Right cardiac atrium (tissue), 5 donors: ENCODE measurements around the gene KCTD17. TPM values are rescaled to one million over a fixed set of nuclear protein-coding genes. Genes with fewer than 3 reads are reported as not detected.

Source experiments
- ATAC-seq, 2 donors: fragments of 200-7000 bp; cut with Tn5 transposase; one replicate each; pipeline versions ENCODE4 v1.8.0 to v1.9.1; 2020; ENCODE audit warnings: moderate library complexity in 2 of 2, mild to moderate bottlenecking in 1 of 2
- DNase-seq, 3 donors: peaks; one replicate each; pipeline ENCODE4 v3.0.0-alpha.2; 2020
- H3K27ac ChIP-seq: one replicate; pipeline ENCODE4 v1.5.1; 2013; ENCODE audit warnings: mild to moderate bottlenecking, low read length, control low read depth, moderate library complexity
- H3K27me3 ChIP-seq: one replicate; pipeline ENCODE4 v1.6.1; 2013; ENCODE audit not compliant: control insufficient read depth, insufficient read depth
- H3K4me1 ChIP-seq: one replicate; pipeline ENCODE4 v1.6.1; 2013; ENCODE audit warnings: low read length; ENCODE audit not compliant: control insufficient read depth, insufficient read depth
- H3K4me3 ChIP-seq: one replicate; pipeline ENCODE4 v1.5.1; 2013; ENCODE audit warnings: low read length, control low read depth
- H3K9me3 ChIP-seq: one replicate; pipeline ENCODE4 v1.6.1; 2013; ENCODE audit warnings: low read length; ENCODE audit not compliant: control insufficient read depth
- WGBS: extraction: QIAGEN DNeasy Blood & Tissue Kit; methylation state at CpG from one replicate; pipeline ENCODE4 v1.1.7; 2013; 5-methylcytosine and 5-hydroxymethylcytosine counted together
- intact Hi-C, 4 donors: fragments of 100-400 bp; cut with DNase I; formaldehyde crosslinking; loops; one replicate each; pipeline versions ENCODE4 v1.11.0 to v1.14.0; 2022 to 2023
- polyA plus RNA-seq: library from polyadenylated mRNA; stranded (reverse); fragments of 200-250 nt; gene quantifications from one replicate; pipeline ENCODE4 v1.2.3, GENCODE V29; 2013
- total RNA-seq, 4 donors: library from RNA; stranded (reverse); fragmentation: NEBNext Ultra II Directional; extraction: Animal tissue kit (Norgen Biotek cat#: 25700); gene quantifications; one replicate each; pipeline ENCODE4 v1.2.1, GENCODE V29; 2021
- donor health status: healthy with polysubstance abuse.
- donor health status: DM: no; HTN: yes; CAD: no.
- donor health status: DM: no; HTN: no; CAD: no.
- donor health status: DM: no; HTN: yes; CAD: no; lungs with severe emphysema.
- donor health status: DM: yes; HTN: yes; CAD: no.

The KCTD17 gene
- total and polyA plus RNA-seq, 5 donors, result 24.8 to 37.8 (median 32.4) TPM

GRCh38 chr22:37094239-37094638 lies 42.7 kb downstream of the KCTD17 start:
- Histone ChIP-seq H3K27me3 (no peaks in the 10 kb centered on the region), H3K27ac (no peak overlapping the region), H3K4me3 (no peak overlapping the region), H3K9me3 (no peaks in the 10 kb centered on the region), H3K4me1 (no peaks in the 10 kb centered on the region)
- ATAC-seq (no peak), DNase-seq (no peak)
- intact Hi-C loops, result no loop called here
- WGBS, result 62% methylated on average over 1 of the region's 1 CpG

- intact Hi-C loops, result no loop called here
- no peak overlapping the region for H3K27ac ChIP-seq
- 80% methylated on average over 11 of the region's 11 CpGs for WGBS
- H3K9me3 ChIP-seq, result no peaks in the 10 kb centered on the region
- no peaks in the 10 kb centered on the region for H3K4me1 ChIP-seq
- DNase-seq (no peak), ATAC-seq (no peak)
- no peak overlapping the region for H3K4me3 ChIP-seq
- no peaks in the 10 kb centered on the region for H3K27me3 ChIP-seq
These were observed 43.6 kb downstream of the KCTD17 start for GRCh38 chr22:37095113-37095512.

GRCh38 chr22:37097346-37097745 lies 45.8 kb downstream of the KCTD17 start:
- Histone ChIP-seq H3K27ac (no peak overlapping the region), H3K4me1 (no peaks in the 10 kb centered on the region), H3K9me3 (no peaks in the 10 kb centered on the region), H3K27me3 (no peaks in the 10 kb centered on the region), H3K4me3 (no peak overlapping the region)
- DNase-seq (no peak), ATAC-seq (no peak)
- 70% methylated on average over 13 of the region's 13 CpGs for WGBS
- intact Hi-C loops, result no loop called here

- WGBS, result 50% methylated on average over 10 of the region's 10 CpGs
- Histone ChIP-seq H3K4me1 (no peaks in the 10 kb centered on the region), H3K9me3 (no peaks in the 10 kb centered on the region), H3K27me3 (no peaks in the 10 kb centered on the region), H3K4me3 (no peak overlapping the region), H3K27ac (no peak overlapping the region)
- DNase-seq (no peak), ATAC-seq (no peak)
- intact Hi-C loops, result no loop called here
These were observed 47.5 kb downstream of the KCTD17 start for GRCh38 chr22:37098976-37099591.

GRCh38 chr22:37100589-37101127 lies 49.1 kb downstream of the KCTD17 start:
- 67% methylated on average over 8 of the region's 8 CpGs for WGBS
- H3K27me3 ChIP-seq, result no peaks in the 10 kb centered on the region
- intact Hi-C loops, result no loop called here
- H3K4me1 ChIP-seq, result no peaks in the 10 kb centered on the region
- no peak for ATAC-seq
- no peak overlapping the region for H3K27ac ChIP-seq
- no peaks in the 10 kb centered on the region for H3K9me3 ChIP-seq
- no peak overlapping the region for H3K4me3 ChIP-seq
- no peak for DNase-seq

GRCh38 chr22:37101311-37102066 lies 49.9 kb downstream of the KCTD17 start:
- no peak overlapping the region for H3K27ac ChIP-seq
- ATAC-seq, result no peak
- intact Hi-C loops, result no loop called here
- H3K4me1 ChIP-seq, result no peaks in the 10 kb centered on the region
- no peaks in the 10 kb centered on the region for H3K9me3 ChIP-seq
- 75% methylated on average over 10 of the region's 10 CpGs for WGBS
- H3K27me3 ChIP-seq, result no peaks in the 10 kb centered on the region
- no peak overlapping the region for H3K4me3 ChIP-seq
- no peak for DNase-seq

GRCh38 chr22:37103151-37103550 lies 51.6 kb downstream of the KCTD17 start:
- DNase-seq (no peak), ATAC-seq (no peak)
- intact Hi-C loops, result no loop called here
- Histone ChIP-seq H3K9me3 (no peaks in the 10 kb centered on the region), H3K4me3 (no peak overlapping the region), H3K27ac (no peak overlapping the region), H3K4me1 (no peaks in the 10 kb centered on the region), H3K27me3 (no peaks in the 10 kb centered on the region)
- WGBS, result 45% methylated on average over 18 of the region's 18 CpGs

- Histone ChIP-seq H3K4me3 (no peak overlapping the region), H3K27me3 (no peaks in the 10 kb centered on the region), H3K9me3 (no peaks in the 10 kb centered on the region), H3K4me1 (no peaks in the 10 kb centered on the region), H3K27ac (no peak overlapping the region)
- ATAC-seq (no peak), DNase-seq (no peak)
- intact Hi-C loops, result no loop called here
- WGBS, result 52% methylated on average over 14 of the region's 14 CpGs
These were observed 52.3 kb downstream of the KCTD17 start for GRCh38 chr22:37103656-37104452.

- ATAC-seq, result no peak
- H3K9me3 ChIP-seq, result no peaks in the 10 kb centered on the region
- 23% methylated on average over 7 of the region's 7 CpGs for WGBS
- DNase-seq, result no peak
- intact Hi-C loops, result no loop called here
- no peak overlapping the region for H3K27ac ChIP-seq
- no peaks in the 10 kb centered on the region for H3K27me3 ChIP-seq
- H3K4me3 ChIP-seq, result no peak overlapping the region
- H3K4me1 ChIP-seq, result no peaks in the 10 kb centered on the region
These were observed 53.6 kb downstream of the KCTD17 start for GRCh38 chr22:37105154-37105553.

- Histone ChIP-seq H3K4me1 (no peaks in the 10 kb centered on the region), H3K4me3 (no peak overlapping the region), H3K27ac (no peak overlapping the region), H3K9me3 (no peaks in the 10 kb centered on the region), H3K27me3 (no peaks in the 10 kb centered on the region)
- intact Hi-C loops, result no loop called here
- no peak for DNase-seq
- WGBS, result 84% methylated on average over 5 of the region's 5 CpGs
- ATAC-seq, result no peak
These were observed 54.4 kb downstream of the KCTD17 start for GRCh38 chr22:37105990-37106389.
